Left cardiac atrium (tissue), 4 donors: ENCODE data around the gene UBL4B. TPM values are rescaled to one million over a fixed set of nuclear protein-coding genes. Genes with fewer than 3 reads are reported as not detected.

Experiments
- ATAC-seq, 2 donors: fragments of 200-7000 bp; cut with Tn5 transposase; one replicate each; pipeline ENCODE4 v1.9.1; 2020; ENCODE audit warnings: mild to moderate bottlenecking in 2 of 2, moderate library complexity in 2 of 2
- DNase-seq: peaks from one replicate; pipeline ENCODE4 v3.0.0-alpha.2; 2020
- intact Hi-C, 2 donors: fragments of 100-400 bp; cut with DNase I; formaldehyde crosslinking; loops; one replicate each; pipeline versions ENCODE4 v1.14.1 to v1.15.1; 2022 to 2023
- total RNA-seq, 2 donors: library from RNA; stranded (reverse); fragmentation: NEBNext Ultra II Directional; extraction: Animal tissue kit (Norgen Biotek cat#: 25700); gene quantifications; one replicate each; pipeline ENCODE4 v1.2.1, GENCODE V29; 2021
- donor health status: DM: no; HTN: yes; CAD: no.
- donor health status: DM: no; HTN: yes; CAD: no; lungs with severe emphysema.
- donor health status: DM: yes; HTN: yes; CAD: no.
- donor health status: Dilated cardiomyopathy.

UBL4B gene
- total RNA-seq, 2 donors from 2014 or later: not detected

DNA sequence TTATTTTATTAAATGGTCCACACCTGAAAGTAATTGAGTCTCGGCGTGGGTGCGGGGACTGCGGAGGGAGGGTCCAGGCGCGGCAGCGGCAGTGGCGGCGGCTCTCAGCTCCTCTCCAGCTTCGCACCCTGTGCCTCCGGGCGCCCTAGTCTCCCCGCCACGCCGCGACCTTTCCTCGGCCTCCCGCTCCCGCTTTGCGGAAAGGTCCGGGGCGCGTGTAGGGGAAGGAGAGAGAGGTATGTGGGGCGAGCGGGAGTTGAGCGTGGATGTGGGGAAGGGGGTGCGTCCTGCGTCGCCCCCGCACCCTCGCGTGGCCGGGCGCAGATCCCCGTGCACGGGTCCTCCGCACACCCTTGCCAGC lies 28.4 kb upstream of the UBL4B start:
- peak; percentile 29 for DNase-seq
- ATAC-seq: peak; percentile 55 to 56
- intact Hi-C loops: no loop called here

DNA sequence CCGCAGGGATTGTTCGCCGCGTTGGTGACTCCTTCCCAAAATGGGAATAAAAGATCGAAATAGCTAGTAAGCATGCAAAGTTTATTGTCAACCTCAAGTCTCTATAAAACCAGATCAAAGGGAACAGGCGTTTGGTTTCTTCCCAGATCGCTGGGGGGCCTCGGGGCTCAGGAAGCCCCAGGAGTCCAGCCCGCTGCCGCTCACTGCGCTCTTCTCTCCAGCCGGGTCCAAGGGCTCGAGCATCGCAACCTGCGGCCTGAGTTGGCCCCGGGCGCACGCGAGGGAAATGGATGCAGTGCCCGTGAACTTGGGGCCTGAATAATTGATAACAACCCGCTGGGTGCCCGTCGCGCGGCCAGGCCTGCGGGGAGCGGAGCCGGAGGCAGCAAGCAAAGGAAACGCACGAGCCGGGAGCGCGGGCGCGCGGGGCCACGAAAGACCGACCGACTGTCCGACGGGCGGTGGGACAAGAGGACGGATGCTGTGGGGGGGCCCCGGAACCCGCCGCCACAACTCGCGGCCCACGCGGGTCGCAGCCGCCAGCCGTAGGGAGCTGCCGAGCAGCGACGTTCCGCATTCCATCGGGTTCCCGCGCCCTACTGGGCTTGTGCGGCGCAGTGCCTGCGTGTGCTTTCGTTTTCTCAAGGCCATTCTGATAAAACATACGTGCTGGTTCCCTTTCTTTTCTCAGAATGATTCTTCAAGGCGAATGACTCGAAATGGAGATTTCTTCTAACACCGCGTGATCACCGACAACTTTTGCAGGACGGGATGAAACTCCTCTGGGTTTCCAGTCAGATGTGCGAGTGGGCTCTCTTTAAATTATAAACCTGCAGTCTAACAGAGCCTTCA lies 27.8 kb upstream of the UBL4B start:
- ATAC-seq: peak; percentile 83
- intact Hi-C loops: no loop called here
- DNase-seq: peak; percentile 67

DNA sequence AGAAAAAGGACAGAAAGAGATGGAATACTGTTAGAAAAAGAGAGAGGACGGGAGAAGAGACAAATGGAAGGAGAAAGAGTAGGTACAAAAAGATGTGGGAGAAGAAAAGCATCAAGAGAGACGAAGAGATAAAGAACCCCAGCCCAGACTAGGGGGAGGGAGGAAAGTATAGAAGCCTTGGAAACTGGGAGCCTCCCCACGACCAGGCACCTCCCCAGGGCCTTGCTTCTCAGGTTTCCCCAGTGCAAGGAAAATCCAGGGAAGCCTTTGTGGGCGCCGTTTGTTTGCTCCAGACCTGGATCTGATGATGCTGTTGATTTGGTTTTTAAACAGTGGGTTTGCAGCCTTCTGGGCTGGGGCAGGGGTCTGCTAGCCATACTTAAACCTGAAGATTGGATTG lies 26.6 kb upstream of the UBL4B start:
- no peak for ATAC-seq
- no peak for DNase-seq
- intact Hi-C loops: no loop called here

DNA sequence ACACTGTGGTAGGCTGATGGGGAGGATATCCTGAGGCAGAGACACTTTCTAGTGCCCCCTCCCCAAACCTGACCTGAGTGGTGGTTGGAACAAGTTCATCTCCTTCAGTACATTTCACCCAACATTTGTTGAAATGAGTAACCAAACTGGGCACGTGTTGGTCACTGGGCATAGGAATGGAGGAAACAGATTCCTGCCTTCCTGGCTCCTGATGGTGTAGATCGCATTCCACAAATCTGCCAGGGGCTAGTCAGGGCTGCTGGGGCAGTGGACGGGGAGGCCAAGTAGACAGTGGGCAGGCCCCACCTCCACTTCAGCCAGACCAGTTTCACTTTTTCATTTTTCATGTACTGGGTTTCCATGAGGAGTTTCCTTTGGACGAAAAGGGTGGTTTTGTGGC lies 25.3 kb upstream of the UBL4B start:
- intact Hi-C loops: no loop called here
- ATAC-seq (no peak), DNase-seq (no peak)

DNA sequence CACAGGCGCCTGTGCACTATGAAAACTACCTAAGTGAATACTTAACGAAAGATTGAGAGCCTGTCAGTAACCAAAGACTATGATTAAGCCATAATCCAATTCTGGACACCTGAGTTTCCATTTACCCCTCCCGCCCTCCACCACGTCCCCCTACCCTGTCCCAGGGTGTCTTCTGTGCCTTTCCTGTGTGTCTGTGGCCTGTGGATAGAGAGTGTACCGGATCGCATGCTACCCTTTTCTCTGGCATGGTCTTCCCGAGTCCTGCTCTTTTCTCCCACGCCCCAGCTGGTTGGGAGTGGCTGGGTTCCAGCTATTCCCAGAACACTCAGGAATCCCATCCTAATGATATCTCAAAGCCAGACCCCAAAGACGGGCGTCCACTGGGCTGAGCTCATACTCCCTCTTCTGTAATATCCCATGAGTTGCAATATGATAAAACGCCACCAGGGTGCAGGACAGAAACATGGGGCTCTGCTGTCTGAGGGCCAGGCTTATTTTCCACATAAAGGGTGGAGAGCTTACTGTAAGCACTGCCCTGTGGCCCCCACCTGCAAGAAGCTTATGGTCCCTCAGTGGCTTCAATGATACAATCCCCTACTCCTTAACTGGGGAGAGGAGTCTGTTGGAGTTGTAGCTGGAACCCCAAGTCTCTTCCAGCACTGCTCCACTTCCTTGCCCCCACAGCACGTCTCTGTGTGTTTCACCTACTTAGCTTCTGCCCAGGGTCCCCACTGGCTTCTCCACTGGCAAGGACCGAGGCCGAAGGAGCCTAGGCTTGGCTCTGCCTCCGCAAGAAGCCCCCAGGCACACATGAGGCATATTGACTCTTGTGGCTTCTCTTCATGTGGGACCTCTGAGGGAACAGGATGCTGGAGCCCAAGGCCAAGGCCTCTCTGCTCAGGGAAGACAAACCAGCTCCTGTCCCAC lies 24.2 kb upstream of the UBL4B start:
- ATAC-seq: peak; percentile 59 to 67
- intact Hi-C loops: no loop called here
- DNase-seq: no peak

DNA sequence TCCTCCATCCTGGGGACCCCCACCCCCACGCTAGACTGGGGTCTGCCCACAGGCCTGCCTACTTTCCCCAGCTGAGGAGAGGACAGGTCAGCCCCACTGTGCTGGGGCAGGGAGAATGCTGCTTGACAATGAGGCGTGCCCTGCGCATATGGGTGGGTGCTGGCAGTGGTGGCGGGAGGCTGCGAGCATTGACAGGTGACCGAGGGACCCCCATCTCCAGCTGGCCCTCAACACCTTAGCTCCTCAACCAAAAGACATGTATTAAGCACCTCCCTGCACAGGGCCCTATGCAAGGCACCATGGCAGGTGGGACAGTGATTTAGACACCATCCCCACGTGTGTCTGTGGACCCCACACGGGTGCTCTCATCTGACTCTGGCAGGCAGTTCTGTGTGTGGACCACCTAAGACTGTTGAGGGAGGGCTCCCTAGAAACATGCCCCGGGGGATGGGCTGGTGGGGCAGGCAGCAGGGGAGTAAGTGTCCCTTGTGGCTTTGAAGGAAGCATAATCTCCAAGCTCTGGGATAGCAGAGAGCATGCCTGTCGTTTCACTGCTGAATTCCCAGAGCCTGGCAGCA lies 23.4 kb upstream of the UBL4B start:
- DNase-seq: no peak
- intact Hi-C loops: no loop called here
- no peak for ATAC-seq

DNA sequence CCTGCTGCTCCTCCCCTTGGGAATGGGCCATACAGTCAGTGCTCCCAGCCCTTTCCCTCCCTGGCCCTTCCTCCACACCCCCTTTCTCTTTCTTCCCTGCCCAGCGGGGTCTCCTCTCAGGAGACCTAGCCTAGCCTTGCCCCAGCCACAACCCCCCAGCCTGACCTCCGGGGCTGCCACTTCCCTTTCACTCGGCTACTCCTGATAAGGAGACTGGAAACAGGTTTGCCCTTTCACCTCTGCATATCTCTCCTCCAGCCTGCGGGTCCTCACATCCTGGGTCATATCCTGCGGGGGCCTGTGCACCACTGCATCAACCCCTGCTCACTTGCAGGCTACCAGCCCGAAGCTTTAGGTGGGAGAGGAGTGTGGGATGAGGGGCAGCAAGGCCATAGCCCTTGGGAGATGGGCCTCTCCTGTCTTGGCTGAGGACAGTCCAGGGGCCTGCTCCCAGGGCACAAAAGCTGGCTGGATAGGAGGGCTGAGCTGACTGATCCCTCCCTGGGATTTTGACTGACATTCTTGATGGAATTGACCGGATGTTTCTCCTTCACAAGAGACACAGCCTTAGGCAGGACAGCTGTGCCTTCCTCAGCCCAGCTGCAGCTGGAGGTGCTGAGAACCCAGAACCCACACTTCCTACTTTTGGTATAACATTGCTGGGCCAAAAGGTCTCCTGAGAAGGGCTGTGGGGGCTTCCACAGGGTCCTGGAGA lies 22.5 kb upstream of the UBL4B start:
- ATAC-seq (no peak), DNase-seq (no peak)
- intact Hi-C loops: no loop called here

DNA sequence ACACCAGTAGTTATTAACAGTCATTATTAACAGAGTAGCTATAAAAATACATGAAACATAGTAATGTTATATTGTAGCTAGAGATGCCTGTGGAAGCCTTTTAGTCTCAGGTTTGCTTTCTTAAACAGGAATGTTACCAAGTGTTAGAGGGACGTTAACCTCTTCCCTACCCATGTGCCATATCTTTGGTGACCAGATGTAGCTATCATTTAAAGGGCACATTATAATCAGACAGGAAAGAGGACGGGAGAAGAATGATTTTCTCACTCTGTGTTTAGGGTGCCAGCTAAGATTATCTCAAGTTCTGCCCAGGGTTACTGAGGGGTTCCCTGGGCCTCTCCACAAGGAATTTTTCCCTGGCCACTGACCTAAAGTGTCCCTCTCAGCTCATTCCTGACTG lies 20.9 kb upstream of the UBL4B start:
- ATAC-seq: no peak
- no peak for DNase-seq
- intact Hi-C loops: no loop called here

DNA sequence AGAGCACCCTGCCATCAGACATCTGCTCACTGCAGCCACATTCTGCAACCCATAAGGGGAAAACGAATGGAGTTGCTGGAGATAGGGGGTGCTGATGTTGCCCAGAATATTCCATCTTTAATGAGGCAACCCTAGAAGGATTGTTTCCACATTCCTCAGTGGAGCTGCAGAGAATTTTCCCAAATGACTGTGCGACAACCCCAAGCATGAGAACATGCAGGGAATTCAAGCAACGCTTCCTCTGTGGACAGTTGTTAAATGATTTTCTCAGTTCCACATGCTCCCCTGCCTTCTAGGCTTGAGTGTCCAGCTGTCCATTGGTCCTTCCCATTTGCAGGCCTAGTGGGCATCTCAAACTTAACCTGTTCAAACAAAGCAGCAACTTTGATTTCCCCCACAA lies 20.5 kb upstream of the UBL4B start:
- ATAC-seq (no peak), DNase-seq (no peak)
- intact Hi-C loops: no loop called here

DNA sequence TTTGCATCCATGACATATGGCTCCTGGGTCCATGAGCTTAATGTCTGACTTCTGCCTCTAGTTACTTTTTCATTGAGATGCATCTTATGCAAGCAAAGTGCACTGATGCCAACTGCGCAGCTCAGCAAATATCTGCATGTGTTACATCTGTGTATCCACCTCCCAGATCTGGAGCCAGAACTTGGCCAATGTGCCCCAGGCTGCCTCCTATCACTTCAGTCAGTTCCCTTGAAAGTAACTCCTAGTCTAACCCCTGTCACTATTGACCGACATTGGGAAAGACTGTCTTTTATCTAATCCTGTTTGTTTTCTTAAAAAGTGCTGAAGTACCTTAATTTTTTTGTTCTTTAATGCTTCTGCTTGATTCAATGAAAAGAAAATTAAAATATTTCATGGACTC lies 19.3 kb upstream of the UBL4B start:
- no peak for DNase-seq
- ATAC-seq: no peak
- intact Hi-C loops: no loop called here

DNA sequence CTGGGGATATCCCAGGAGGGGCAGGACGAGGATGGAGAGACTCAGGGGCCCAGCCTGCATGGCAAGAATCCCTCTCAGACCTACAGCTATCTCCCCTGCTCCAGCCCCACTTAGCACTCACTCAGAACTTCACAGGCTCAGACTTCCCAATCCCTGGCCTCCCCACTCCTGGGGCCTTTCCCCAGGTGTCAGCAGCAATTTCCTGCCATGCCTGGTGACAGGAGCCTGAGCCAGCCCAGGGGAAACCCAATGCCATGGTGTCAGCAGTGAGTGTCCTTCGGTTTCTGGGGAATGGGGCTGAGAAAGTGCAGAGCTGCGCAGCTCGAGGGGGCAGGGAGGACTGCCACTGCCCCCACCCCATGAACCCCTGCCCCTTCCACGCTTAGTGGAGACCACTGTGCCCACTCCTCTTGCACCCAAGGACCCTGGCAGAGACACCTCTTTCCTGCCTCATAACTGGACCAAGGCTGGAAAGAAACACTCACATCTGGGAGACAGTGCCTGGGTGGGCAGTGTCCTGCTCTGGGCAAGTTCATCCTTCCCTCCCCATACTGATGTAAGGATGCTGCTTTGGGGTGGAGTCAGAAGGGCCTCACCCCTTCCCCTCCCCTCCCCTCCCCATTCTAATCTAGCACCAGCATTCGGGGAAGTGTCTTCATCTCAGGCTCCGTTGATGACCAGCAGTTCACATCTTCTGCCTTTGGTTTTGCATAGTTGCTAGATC lies 17.1 kb upstream of the UBL4B start:
- DNase-seq: no peak
- intact Hi-C loops: no loop called here
- no peak for ATAC-seq

DNA sequence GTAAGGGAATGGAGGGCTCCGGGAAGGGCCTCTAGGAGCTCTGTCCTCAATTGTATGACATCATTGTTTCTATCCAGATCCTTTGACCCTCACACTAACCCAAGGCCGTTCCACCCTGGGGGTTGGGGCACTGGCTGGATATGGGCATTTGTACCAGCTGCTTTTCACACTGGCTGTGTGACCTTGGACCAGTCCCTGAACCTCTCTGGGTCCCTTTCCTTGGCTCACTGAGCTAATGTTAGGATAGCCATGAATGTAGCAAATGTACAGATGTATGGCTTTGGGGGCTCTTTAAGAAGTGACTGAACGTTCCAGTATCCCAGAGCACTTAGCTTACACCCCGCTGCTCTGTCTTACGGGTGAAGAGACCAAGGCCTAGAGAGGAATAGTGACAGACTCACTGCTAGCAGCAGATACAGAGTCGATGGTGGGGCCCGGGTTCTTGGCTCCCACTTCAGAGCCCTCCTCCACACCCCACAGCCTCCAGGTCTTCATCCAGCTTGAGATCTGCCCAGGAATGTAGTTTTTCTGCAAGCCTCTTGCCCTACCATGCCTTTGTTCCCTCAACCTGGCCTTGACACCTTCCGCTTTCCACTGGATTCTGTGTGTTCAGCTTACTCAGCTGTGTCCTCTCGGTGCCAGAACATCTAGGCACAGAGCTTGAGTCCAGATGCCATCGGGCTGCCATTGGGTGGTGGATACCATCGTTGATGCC lies 14.6 kb upstream of the UBL4B start:
- intact Hi-C loops: no loop called here
- ATAC-seq (no peak), DNase-seq (no peak)

DNA sequence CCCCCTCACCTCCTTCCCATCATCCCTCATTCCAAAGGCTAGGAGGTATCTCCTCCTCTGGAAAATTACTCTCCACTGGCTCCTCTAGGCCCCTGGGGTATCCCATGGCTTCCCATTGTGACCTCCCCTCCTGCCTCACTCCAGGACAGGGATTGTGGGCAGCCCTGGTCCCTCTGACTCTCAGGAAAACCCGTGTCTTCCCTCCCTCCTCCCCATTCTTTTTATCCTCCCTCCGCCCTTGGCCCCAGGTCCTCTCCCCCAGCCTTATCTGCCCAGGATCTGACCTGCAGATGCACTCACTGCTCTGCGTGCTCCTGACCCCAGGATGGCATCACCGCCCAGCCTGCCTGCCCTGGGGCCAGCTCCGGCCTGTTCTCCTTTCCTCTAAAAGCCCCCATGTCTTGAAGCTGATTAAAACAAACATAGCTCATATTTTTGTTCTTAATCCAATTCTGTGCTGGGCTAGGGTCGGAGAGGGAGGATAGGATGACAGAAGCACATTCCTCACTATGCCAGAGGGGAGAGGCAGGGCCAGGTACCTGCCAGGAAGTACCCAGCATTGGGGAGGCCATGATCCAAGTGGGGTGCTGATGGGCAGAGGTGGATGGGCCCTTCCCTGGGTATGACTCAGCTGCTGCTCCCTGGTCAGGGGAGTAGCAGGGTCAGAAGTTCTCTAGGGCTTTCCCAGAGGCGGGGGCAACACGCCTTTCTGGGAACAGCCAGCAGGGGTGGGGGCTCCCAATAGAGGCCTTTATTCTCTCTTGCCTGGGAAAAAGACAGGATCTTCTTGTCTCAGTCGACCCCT lies 13.8 kb upstream of the UBL4B start:
- DNase-seq (no peak), ATAC-seq (peak; percentile 23 to 64)
- intact Hi-C loops: no loop called here

DNA sequence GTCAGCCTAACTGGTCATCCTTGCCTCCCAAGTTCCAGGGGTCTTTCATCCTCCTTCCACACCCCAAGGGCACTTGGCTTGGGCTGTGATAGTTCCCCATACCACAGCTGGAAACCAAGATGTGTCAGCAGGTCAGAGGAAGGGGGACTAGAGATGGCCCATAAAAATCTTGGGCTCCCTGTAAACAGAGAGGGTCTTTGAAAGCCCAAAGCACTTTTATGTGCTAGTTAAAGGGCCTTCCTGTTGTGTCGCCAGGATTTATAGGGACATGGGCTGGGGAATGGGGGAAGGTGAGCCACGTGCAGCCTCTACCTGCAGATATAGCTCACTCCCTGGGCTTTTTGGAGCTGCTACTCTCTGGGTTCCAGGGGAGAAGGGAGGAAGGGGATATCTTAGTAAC lies 11.9 kb upstream of the UBL4B start:
- DNase-seq: no peak
- no peak for ATAC-seq
- intact Hi-C loops: loop anchor here in 1 of 2 donors (10.0 kb wide), 1 partner anchor 46 kb away; no protein-coding TSS in a partner anchor

DNA sequence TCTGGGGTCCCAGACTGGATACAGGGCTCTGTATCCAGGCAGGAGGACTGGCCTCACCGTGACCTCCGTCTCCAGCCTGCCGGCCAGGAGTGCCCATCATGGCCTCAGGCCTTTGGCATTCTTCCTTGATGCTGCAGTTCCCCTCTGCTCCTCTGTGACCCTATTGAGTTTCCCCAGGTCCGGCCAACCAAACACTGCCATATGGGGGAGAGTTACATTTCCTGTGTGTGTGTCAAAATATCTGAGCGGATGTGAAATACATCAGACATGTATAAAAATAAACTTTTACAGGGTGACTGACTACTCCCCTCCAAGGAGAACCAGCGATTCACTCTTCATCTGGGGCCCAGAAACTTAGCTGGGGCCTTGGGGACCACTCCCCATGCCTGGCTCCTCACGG lies 10.2 kb upstream of the UBL4B start:
- ATAC-seq (no peak), DNase-seq (no peak)
- intact Hi-C loops: loop anchor here in 1 of 2 donors (10.0 kb wide), 1 partner anchor 47 kb away; no protein-coding TSS in a partner anchor

DNA sequence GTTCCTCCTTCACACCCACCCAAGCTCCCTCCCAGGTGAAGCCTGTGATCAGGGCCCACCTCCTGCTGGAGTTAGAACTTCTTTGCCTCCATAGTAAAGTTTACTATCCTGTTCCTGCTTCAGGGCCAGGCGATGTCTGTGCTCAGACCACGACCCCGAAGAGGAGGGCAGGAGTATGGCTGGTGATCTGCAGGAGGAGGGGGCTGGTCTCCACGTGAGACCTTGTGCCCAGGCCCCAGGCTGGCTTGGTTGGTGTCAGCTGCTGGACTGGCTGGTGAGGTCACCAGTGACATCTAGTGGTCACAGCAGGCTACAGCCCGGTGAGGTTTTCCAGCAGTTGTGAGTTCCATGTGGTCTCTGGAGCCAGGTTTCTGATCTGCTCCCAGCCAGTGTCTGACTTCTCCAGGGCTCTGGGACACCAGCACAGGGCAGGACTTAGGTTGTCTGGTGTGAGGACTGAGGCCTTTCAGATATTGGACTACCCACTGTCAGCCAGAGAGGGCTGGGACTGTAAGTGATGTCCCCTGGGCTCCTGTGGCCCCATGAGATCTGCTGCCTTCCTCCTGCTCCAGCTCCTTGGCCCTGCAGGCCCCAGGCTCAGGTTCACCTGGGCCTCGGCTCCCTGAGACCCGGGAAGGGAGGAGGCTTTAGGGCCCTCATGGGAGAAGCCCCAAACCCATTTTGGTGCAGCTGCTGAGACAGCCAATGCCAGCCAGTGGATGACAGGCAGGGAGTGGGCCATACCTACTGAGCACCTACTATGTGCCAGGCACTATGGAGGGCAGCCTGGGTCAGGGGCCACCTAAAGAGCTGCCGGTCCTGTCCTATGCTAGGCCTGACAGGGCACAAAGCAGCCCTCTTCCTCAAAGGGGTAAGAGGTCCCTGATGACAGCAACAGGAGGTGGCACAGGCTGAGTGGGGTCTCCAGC lies 6.0 kb upstream of the UBL4B start:
- peak; percentile 72 for DNase-seq
- peak; percentile 85 to 90 for ATAC-seq
- intact Hi-C loops: loop anchor here (2.0 to 10.0 kb wide), 2 partner anchors 49 to 51 kb away; no protein-coding TSS in a partner anchor
